Loucy (cell line): ENCODE data around the gene MED14.

Experiments used
- CTCF ChIP-seq: fragments of 200-600 bp; sonication (generic); conservative IDR thresholded peaks from 2 replicates; pipeline ENCODE4 v1.5.1; 2014; ENCODE audit warnings: mild to moderate bottlenecking, antibody characterized with exemption, low read length
- EZH2phosphoT487 ChIP-seq: fragments of 200-600 bp; IDR thresholded peaks from 2 replicates; pipeline ENCODE4 v1.6.1; 2018; ENCODE audit warnings: antibody characterized with exemption, mild to moderate bottlenecking, moderate library complexity, borderline replicate concordance

GRCh38 chrX:40653535-40653934 is 81.8 kb downstream of the MED14 start:
- TF ChIP-seq CTCF (no peak), EZH2phosphoT487 (no peak)
